Endothelial cell (in vitro differentiated cells): ENCODE data around the gene TRPM1. TPM values are rescaled to one million over a fixed set of nuclear protein-coding genes. Genes with fewer than 3 reads are reported as not detected.

Experiments
- DNase-seq: peaks from one replicate; pipeline ENCODE4 v3.0.0; 2021; ENCODE audit warnings: low spot score
- H3K27ac Mint-ChIP-seq: one replicate; pipeline ENCODE4 v1.8.0; 2021; ENCODE audit warnings: mixed read lengths, inconsistent platforms; ENCODE audit not compliant: unreplicated experiment
- H3K27me3 Mint-ChIP-seq: one replicate; pipeline ENCODE4 v1.8.0; 2021; ENCODE audit warnings: mild to moderate bottlenecking, moderate library complexity, mixed read lengths, inconsistent platforms; ENCODE audit not compliant: unreplicated experiment
- H3K36me3 Mint-ChIP-seq: one replicate; pipeline ENCODE4 v1.8.0; 2021; ENCODE audit warnings: mild to moderate bottlenecking, low read depth, mixed read lengths, inconsistent platforms; ENCODE audit not compliant: unreplicated experiment
- H3K4me1 Mint-ChIP-seq: one replicate; pipeline ENCODE4 v1.8.0; 2021; ENCODE audit warnings: mild to moderate bottlenecking, mixed read lengths, inconsistent platforms; ENCODE audit not compliant: unreplicated experiment
- H3K4me3 Mint-ChIP-seq: one replicate; pipeline ENCODE4 v1.8.0; 2021; ENCODE audit warnings: mild to moderate bottlenecking, mixed read lengths, inconsistent platforms; ENCODE audit not compliant: unreplicated experiment
- H3K9me3 Mint-ChIP-seq: one replicate; pipeline ENCODE4 v1.8.0; 2021; ENCODE audit warnings: mixed read lengths, inconsistent platforms; ENCODE audit not compliant: unreplicated experiment
- total RNA-seq: library from RNA; stranded (reverse); fragmentation: NEBNext Ultra II Directional; extraction: Animal tissue kit (Norgen Biotek cat#: 25700); gene quantifications from one replicate; pipeline ENCODE4 v1.2.1, GENCODE V29; 2021; ENCODE audit not compliant: unreplicated experiment
- TF ChIP-seq, protein P1 (sequence below): fragments of 200-600 bp; sonication (generic); IDR thresholded peaks from one replicate; pipeline ENCODE4 v1.5.0; 2021; ENCODE audit warnings: antibody characterized with exemption; ENCODE audit not compliant: unreplicated experiment

TRPM1 gene
- total RNA-seq, 1 donor from 2014 or later, result not detected

GRCh38 chr15:31127596-31128261, 26.2 kb upstream of the TRPM1 start:
- Mint-ChIP-seq H3K27ac (no peak overlapping the region), H3K36me3 (no peaks in the 10 kb centered on the region), H3K9me3 (no peaks in the 10 kb centered on the region), H3K4me1 (no peaks in the 10 kb centered on the region), H3K27me3 (no peaks in the 10 kb centered on the region), H3K4me3 (no peak overlapping the region)
- DNase-seq, result no peak
- TF ChIP-seq, protein P1, sequence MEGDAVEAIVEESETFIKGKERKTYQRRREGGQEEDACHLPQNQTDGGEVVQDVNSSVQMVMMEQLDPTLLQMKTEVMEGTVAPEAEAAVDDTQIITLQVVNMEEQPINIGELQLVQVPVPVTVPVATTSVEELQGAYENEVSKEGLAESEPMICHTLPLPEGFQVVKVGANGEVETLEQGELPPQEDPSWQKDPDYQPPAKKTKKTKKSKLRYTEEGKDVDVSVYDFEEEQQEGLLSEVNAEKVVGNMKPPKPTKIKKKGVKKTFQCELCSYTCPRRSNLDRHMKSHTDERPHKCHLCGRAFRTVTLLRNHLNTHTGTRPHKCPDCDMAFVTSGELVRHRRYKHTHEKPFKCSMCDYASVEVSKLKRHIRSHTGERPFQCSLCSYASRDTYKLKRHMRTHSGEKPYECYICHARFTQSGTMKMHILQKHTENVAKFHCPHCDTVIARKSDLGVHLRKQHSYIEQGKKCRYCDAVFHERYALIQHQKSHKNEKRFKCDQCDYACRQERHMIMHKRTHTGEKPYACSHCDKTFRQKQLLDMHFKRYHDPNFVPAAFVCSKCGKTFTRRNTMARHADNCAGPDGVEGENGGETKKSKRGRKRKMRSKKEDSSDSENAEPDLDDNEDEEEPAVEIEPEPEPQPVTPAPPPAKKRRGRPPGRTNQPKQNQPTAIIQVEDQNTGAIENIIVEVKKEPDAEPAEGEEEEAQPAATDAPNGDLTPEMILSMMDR, result no peak

GRCh38 chr15:31125061-31125460, 23.5 kb upstream of the TRPM1 start:
- Mint-ChIP-seq H3K9me3 (no peaks in the 10 kb centered on the region), H3K36me3 (no peaks in the 10 kb centered on the region), H3K27me3 (no peaks in the 10 kb centered on the region), H3K4me1 (no peaks in the 10 kb centered on the region), H3K4me3 (no peak overlapping the region), H3K27ac (no peak overlapping the region)
- TF ChIP-seq, protein P1, result no peak
- DNase-seq, result no peak

DNA sequence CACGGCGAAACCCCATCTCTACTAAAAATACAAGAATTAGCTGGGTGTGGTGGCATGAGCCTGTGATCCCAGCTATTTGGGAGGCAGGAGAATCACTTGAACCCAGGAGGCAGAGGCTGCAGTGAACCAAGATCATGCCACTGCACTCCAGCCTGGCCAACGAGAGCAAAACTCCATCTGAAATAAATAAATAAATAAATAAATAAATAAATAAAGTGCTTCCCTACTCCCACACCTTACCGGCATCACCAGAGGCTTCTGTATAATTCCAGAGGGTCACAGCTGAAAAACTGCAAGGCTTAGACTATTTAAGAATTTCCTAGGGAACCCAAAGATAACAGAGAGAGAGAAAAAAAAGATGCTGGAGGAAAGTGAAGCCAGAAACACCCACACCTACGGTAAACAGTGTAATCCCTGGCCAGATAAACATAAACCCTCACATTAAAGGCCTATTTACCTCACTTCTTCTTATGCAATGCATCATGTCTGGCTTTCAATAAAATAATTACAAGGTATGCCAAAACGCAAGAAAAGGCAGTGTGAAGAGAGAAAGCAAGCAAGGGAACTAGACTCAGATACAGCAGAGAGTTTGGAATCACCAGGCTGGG, 15.0 kb upstream of the TRPM1 start:
- Mint-ChIP-seq H3K36me3 (no peaks in the 10 kb centered on the region), H3K4me1 (no peaks in the 10 kb centered on the region), H3K27me3 (no peaks in the 10 kb centered on the region), H3K27ac (no peak overlapping the region), H3K4me3 (no peak overlapping the region), H3K9me3 (no peaks in the 10 kb centered on the region)
- TF ChIP-seq, protein P1, result no peak
- no peak for DNase-seq

- Mint-ChIP-seq H3K27ac (no peak overlapping the region), H3K9me3 (no peaks in the 10 kb centered on the region), H3K36me3 (no peaks in the 10 kb centered on the region), H3K27me3 (no peaks in the 10 kb centered on the region), H3K4me3 (no peak overlapping the region), H3K4me1 (no peaks in the 10 kb centered on the region)
- no peak for DNase-seq
- TF ChIP-seq, protein P1, result no peak
Observed at GRCh38 chr15:31111091-31111647, 9.6 kb upstream of the TRPM1 start.

- no peaks in the 10 kb centered on the region for H3K9me3 Mint-ChIP-seq
- H3K27me3 Mint-ChIP-seq, result no peaks in the 10 kb centered on the region
- no peaks in the 10 kb centered on the region for H3K36me3 Mint-ChIP-seq
- TF ChIP-seq, protein P1, result no peak
- DNase-seq, result no peak
- no peak overlapping the region for H3K27ac Mint-ChIP-seq
- no peak overlapping the region for H3K4me3 Mint-ChIP-seq
- no peaks in the 10 kb centered on the region for H3K4me1 Mint-ChIP-seq
Observed at GRCh38 chr15:31108836-31109235, 7.3 kb upstream of the TRPM1 start.
